Sigmoid colon (tissue), 7 donors: ENCODE results near the gene TRAPPC12. TPM values are rescaled to one million over a fixed set of nuclear protein-coding genes. Genes with fewer than 3 reads are reported as not detected.
A peak's percentile ranks its signal among the peaks of the same experiment; 100 is the strongest.

ENCODE experiments used
- DNase-seq: peaks from one replicate; pipeline ENCODE4 v3.0.0-alpha.2; 2019
- H3K27ac ChIP-seq, 4 donors: fragments of 200-600 bp; sonication (generic); one replicate each; pipeline ENCODE4 v1.5.1; 2016 to 2019; ENCODE audit warnings: mild to moderate bottlenecking in 1 of 4
- H3K27me3 ChIP-seq, 3 donors: fragments of 200-600 bp; sonication (generic); one replicate each; pipeline ENCODE4 v1.5.1; 2019; ENCODE audit warnings: mild to moderate bottlenecking in 1 of 3
- H3K36me3 ChIP-seq, 4 donors: fragments of 200-600 bp; sonication (generic); one replicate each; pipeline ENCODE4 v1.5.1; 2016 to 2019
- H3K4me1 ChIP-seq, 4 donors: fragments of 200-600 bp; sonication (generic); one replicate each; pipeline ENCODE4 v1.5.1; 2017 to 2019
- H3K4me3 ChIP-seq, 4 donors: fragments of 200-600 bp; sonication (generic); one replicate each; pipeline ENCODE4 v1.5.1; 2017 to 2019; ENCODE audit warnings: mild to moderate bottlenecking in 2 of 4, moderate library complexity in 1 of 4
- H3K9me3 ChIP-seq, 4 donors: fragments of 200-600 bp in 3 of 4; sonication (generic) in 3 of 4; one replicate each; pipeline versions ENCODE4 v1.5.1 to v1.6.1; 2013 to 2019
- EP300 ChIP-seq, 4 donors: sonication (generic); formaldehyde crosslinking; IDR thresholded peaks; one replicate each; pipeline ENCODE4 v1.6.1; 2017; ENCODE audit warnings: antibody characterized with exemption in 4 of 4
- POLR2A ChIP-seq, 2 donors: fragments of 450-650 bp; IDR thresholded peaks; one replicate each; pipeline ENCODE4 v1.6.1; 2016; ENCODE audit warnings: antibody characterized with exemption in 2 of 2, mild to moderate bottlenecking in 2 of 2, moderate library complexity in 2 of 2
- POLR2AphosphoS5 ChIP-seq, 4 donors: sonication (generic); formaldehyde crosslinking; IDR thresholded peaks; one replicate each; pipeline ENCODE4 v1.6.1; 2017; ENCODE audit warnings: antibody characterized with exemption in 4 of 4
- WGBS, 2 donors: extraction: QIAGEN DNeasy Blood & Tissue Kit; methylation state at CpG; one replicate each; pipeline ENCODE4 v1.1.7; 2013; 5-methylcytosine and 5-hydroxymethylcytosine counted together
- intact Hi-C: fragments of 100-400 bp; cut with DNase I; formaldehyde crosslinking; loops from one replicate; pipeline ENCODE4 v1.15.1; 2023
- polyA plus RNA-seq, 3 donors: library from polyadenylated mRNA; stranded (reverse); fragments of 200-250 nt; gene quantifications; one replicate each; pipeline ENCODE4 v1.2.3, GENCODE V29; 2013
- total RNA-seq, 4 donors: library from RNA; depleted of rRNA; stranded (reverse); fragments of >200 nt; gene quantifications; one replicate each; pipeline ENCODE4 v1.1.0, GENCODE V29; 2016
- TF ChIP-seq, protein P1 (sequence below), 4 experiments: fragments of 450-650 bp in 3 of 4; fragments of 200-600 bp in 1 of 4; IDR thresholded peaks; one replicate each; pipeline ENCODE4 v1.5.1; 2016 to 2019; ENCODE audit warnings: antibody characterized with exemption in 4 of 4, mild to moderate bottlenecking in 3 of 4, moderate library complexity in 2 of 4
- donor health status: healthy with polysubstance abuse.
- donor health status: Bipolar disorder and iron deficiency.
- donor health status: healthy.

Gene TRAPPC12
- total and polyA plus RNA-seq, 7 donors, result 22.7 to 79.5 (median 50.5) TPM

DNA sequence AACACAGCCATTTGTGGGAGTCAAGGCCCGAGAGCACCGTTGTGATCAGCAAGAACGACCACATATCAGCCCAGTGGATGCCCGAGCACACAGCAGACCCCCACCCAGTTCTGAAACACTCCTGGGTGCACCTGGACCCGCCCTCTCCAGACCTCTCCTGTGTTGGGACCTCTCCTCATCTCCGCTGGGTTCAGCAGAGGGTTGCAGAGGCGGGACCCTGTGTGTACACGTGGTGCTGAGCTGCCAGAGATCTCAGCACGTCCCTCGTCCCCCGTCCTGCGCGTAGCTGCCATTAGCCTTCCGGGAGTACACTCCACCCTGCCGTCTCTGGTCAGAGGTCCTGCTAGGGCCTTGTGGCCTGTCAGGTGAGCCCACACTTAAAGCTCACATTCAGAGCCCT lies 88.2 kb downstream of the TRAPPC12 start:
- H3K36me3 ChIP-seq, result peaks cover 17 to 72% (median 37%) of the 10 kb centered on the region in 4 donors
- peaks cover 0 to 43% (median 32%) of the 10 kb centered on the region in 4 donors for H3K4me1 ChIP-seq
- no peaks in the 10 kb centered on the region for H3K9me3 ChIP-seq
- no peak for DNase-seq
- TF ChIP-seq, protein P1, sequence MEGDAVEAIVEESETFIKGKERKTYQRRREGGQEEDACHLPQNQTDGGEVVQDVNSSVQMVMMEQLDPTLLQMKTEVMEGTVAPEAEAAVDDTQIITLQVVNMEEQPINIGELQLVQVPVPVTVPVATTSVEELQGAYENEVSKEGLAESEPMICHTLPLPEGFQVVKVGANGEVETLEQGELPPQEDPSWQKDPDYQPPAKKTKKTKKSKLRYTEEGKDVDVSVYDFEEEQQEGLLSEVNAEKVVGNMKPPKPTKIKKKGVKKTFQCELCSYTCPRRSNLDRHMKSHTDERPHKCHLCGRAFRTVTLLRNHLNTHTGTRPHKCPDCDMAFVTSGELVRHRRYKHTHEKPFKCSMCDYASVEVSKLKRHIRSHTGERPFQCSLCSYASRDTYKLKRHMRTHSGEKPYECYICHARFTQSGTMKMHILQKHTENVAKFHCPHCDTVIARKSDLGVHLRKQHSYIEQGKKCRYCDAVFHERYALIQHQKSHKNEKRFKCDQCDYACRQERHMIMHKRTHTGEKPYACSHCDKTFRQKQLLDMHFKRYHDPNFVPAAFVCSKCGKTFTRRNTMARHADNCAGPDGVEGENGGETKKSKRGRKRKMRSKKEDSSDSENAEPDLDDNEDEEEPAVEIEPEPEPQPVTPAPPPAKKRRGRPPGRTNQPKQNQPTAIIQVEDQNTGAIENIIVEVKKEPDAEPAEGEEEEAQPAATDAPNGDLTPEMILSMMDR (IDR thresholded peaks at IDR 0.05), result no peak
- TF ChIP-seq POLR2A (IDR thresholded peaks at IDR 0.05) (no peak), EP300 (IDR thresholded peaks at IDR 0.05) (no peak), POLR2AphosphoS5 (IDR thresholded peaks at IDR 0.05) (no peak)
- WGBS, 2 donors, result 95% methylated on average over 15 of the region's 15 CpGs
- no peak overlapping the region for H3K4me3 ChIP-seq
- no peaks in the 10 kb centered on the region for H3K27me3 ChIP-seq
- H3K27ac ChIP-seq, result peak overlapping the region in 2 of 4 donors; percentile 84
- intact Hi-C loops, result no loop called here

DNA sequence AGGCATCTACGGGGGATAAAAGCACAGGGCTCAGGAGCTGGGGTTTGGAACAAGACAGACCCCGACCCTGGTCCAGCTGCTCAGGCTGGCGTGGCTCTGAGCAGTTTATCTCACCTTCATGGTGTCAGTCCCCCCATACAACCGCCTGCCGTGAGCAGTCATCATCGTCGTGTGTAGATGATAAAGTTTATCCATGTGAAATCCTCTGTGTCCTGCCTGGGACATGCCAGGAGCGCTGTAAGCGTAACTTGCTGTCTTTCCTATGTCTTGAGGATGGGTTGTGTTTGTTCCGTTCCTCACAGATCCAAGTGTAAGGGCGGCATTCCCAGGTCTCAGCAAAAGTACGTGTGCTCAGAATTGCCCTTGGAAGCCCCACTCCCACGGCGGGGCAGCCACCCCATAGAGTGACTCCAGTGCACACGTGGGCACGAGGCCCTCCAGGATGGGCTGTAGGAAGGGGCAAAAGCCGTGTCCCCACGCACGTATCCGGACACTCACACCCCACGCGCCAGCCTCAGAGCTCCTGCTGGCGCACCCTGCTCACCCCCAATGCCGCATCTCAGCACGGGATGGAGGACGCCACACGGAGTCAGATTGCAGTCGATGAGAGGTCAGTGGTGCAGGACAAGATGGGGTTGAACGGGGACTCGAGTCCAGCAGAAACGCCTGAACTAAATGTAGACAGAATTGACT lies 88.9 kb downstream of the TRAPPC12 start:
- H3K27ac ChIP-seq, result peak overlapping the region; percentile 78 to 88 (median 84)
- TF ChIP-seq EP300 (IDR thresholded peaks at IDR 0.05) (no peak), POLR2A (IDR thresholded peaks at IDR 0.05) (no peak)
- TF ChIP-seq, protein P1 (IDR thresholded peaks at IDR 0.05), result no peak
- no peak for DNase-seq
- no peak overlapping the region for H3K4me3 ChIP-seq
- H3K27me3 ChIP-seq, result no peaks in the 10 kb centered on the region
- H3K4me1 ChIP-seq, result peaks cover 0 to 43% (median 32%) of the 10 kb centered on the region in 4 donors
- 95 to 97% methylated on average over 31 of the region's 31 CpGs for WGBS, 2 donors
- H3K9me3 ChIP-seq, result no peaks in the 10 kb centered on the region
- intact Hi-C loops, result no loop called here
- peaks cover 17 to 77% (median 39%) of the 10 kb centered on the region in 4 donors for H3K36me3 ChIP-seq

- H3K27me3 ChIP-seq, result no peaks in the 10 kb centered on the region
- no peaks in the 10 kb centered on the region for H3K9me3 ChIP-seq
- no peak overlapping the region for H3K4me3 ChIP-seq
- TF ChIP-seq POLR2AphosphoS5 (IDR thresholded peaks at IDR 0.05) (no peak), EP300 (IDR thresholded peaks at IDR 0.05) (no peak), POLR2A (IDR thresholded peaks at IDR 0.05) (no peak)
- TF ChIP-seq, protein P1 (IDR thresholded peaks at IDR 0.05), result no peak
- H3K36me3 ChIP-seq, result peaks cover 17 to 71% (median 38%) of the 10 kb centered on the region in 4 donors
- DNase-seq, result no peak
- 96 to 97% methylated on average over 7 of the region's 7 CpGs for WGBS, 2 donors
- H3K27ac ChIP-seq, result peak overlapping the region; percentile 78 to 88 (median 84)
- peaks cover 0 to 43% (median 32%) of the 10 kb centered on the region in 4 donors for H3K4me1 ChIP-seq
- intact Hi-C loops, result no loop called here
Measured at GRCh38 chr2:3469486-3469885, 90.0 kb downstream of the TRAPPC12 start.

DNA sequence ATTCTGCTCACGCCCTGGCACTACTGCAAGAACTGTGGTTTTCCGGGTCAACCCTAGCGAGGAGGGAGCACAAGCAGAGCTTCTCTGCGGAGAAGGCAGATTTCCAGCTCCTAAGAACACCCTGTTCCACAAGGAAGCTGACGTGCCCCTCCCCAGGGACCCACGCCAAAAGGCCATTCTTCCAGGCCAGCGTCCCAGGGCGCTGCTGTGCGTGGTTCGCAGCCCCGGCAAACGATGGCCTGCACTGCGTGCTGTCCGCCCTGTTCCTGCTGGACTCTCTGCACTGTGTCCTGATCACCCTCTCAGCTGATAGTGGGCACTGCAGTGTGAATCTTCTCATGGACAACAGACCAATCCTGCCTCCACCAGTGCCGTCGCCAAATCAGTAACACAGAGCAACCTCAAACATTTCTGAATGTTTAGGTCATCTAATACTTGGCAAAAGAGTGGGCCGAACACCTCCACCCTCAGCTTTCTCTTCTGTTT lies 90.7 kb downstream of the TRAPPC12 start:
- no peak overlapping the region for H3K4me3 ChIP-seq
- peaks cover 0 to 43% (median 32%) of the 10 kb centered on the region in 4 donors for H3K4me1 ChIP-seq
- TF ChIP-seq POLR2A (IDR thresholded peaks at IDR 0.05) (no peak), EP300 (IDR thresholded peaks at IDR 0.05) (peak in 3 of 4 donors; percentile 60 to 90 (median 60)), POLR2AphosphoS5 (IDR thresholded peaks at IDR 0.05) (peak; percentile 50 to 85 (median 76))
- TF ChIP-seq, protein P1 (IDR thresholded peaks at IDR 0.05), result no peak
- intact Hi-C loops, result no loop called here
- 89 to 93% methylated on average over 17 of the region's 17 CpGs for WGBS, 2 donors
- no peaks in the 10 kb centered on the region for H3K9me3 ChIP-seq
- H3K36me3 ChIP-seq, result peaks cover 17 to 71% (median 36%) of the 10 kb centered on the region in 4 donors
- peak; percentile 88 for DNase-seq
- peak overlapping the region; percentile 78 to 88 (median 84) for H3K27ac ChIP-seq
- no peaks in the 10 kb centered on the region for H3K27me3 ChIP-seq
